Measurements from ENCODE around the gene SMIM12. TPM values are rescaled to one million over a fixed set of nuclear protein-coding genes. Genes with fewer than 3 reads are reported as not detected.
"Not testable (repeated sequence)": the region's sequence is repeated elsewhere in the genome, so short reads cannot be mapped to it uniquely, and the experiment has no call there.

Gene SMIM12
- total RNA-seq, 1 experiment from 2014 or later, result 64.5 TPM

GRCh38 chr1:34846265-34846664 lies 13.3 kb downstream of the SMIM12 start:
- in situ Hi-C loops (cut with HindIII; ENCODE audit: low sequenced_read_pairs), result no loop called here
- no peak for DNase-seq (ENCODE audit: low spot score)

- in situ Hi-C loops (cut with HindIII; ENCODE audit: low sequenced_read_pairs), result no loop called here
- DNase-seq (ENCODE audit: low spot score), result no peak
Observed at GRCh38 chr1:34845131-34845901, 14.2 kb downstream of the SMIM12 start.

- DNase-seq (ENCODE audit: low spot score), result no peak
- in situ Hi-C loops (cut with HindIII; ENCODE audit: low sequenced_read_pairs), result no loop called here
Observed at GRCh38 chr1:34844252-34844634, 15.3 kb downstream of the SMIM12 start.

GRCh38 chr1:34843392-34844251 lies 15.9 kb downstream of the SMIM12 start:
- in situ Hi-C loops (cut with HindIII; ENCODE audit: low sequenced_read_pairs), result no loop called here
- no peak for DNase-seq (ENCODE audit: low spot score)

GRCh38 chr1:34842952-34843371 lies 16.6 kb downstream of the SMIM12 start:
- no peak for DNase-seq (ENCODE audit: low spot score)
- in situ Hi-C loops (cut with HindIII; ENCODE audit: low sequenced_read_pairs), result no loop called here

GRCh38 chr1:34842073-34842472 lies 17.5 kb downstream of the SMIM12 start:
- no peak for DNase-seq (ENCODE audit: low spot score)
- in situ Hi-C loops (cut with HindIII; ENCODE audit: low sequenced_read_pairs), result no loop called here

- in situ Hi-C loops (cut with HindIII; ENCODE audit: low sequenced_read_pairs), result no loop called here
- no peak for DNase-seq (ENCODE audit: low spot score)
Observed at GRCh38 chr1:34840426-34840825, 19.1 kb downstream of the SMIM12 start.

GRCh38 chr1:34839526-34840305 lies 19.8 kb downstream of the SMIM12 start:
- DNase-seq (ENCODE audit: low spot score), result no peak
- in situ Hi-C loops (cut with HindIII; ENCODE audit: low sequenced_read_pairs), result no loop called here

GRCh38 chr1:34833711-34834110 lies 25.8 kb downstream of the SMIM12 start:
- DNase-seq (ENCODE audit: low spot score), result no peak
- in situ Hi-C loops (cut with HindIII; ENCODE audit: low sequenced_read_pairs), result no loop called here

- in situ Hi-C loops (cut with HindIII; ENCODE audit: low sequenced_read_pairs), result no loop called here
- no peak for DNase-seq (ENCODE audit: low spot score)
Observed at GRCh38 chr1:34831721-34832246, 27.8 kb downstream of the SMIM12 start.

GRCh38 chr1:34829250-34829649 lies 30.3 kb downstream of the SMIM12 start:
- no peak for DNase-seq (ENCODE audit: low spot score)

GRCh38 chr1:34828611-34829010 lies 30.9 kb downstream of the SMIM12 start:
- DNase-seq (ENCODE audit: low spot score), result no peak
- in situ Hi-C loops (cut with HindIII; ENCODE audit: low sequenced_read_pairs), result no loop called here

More at GRCh38 chr1:34829250-34829649, 30.3 kb downstream of the SMIM12 start:
- in situ Hi-C loops (cut with HindIII; ENCODE audit: low sequenced_read_pairs), result no loop called here

- in situ Hi-C loops (cut with HindIII; ENCODE audit: low sequenced_read_pairs), result no loop called here
- DNase-seq (ENCODE audit: low spot score), result no peak
Observed at GRCh38 chr1:34827341-34827941, 32.1 kb downstream of the SMIM12 start.

- DNase-seq (ENCODE audit: low spot score), result peak; percentile 16
Observed at GRCh38 chr1:34825455-34826091, 34.0 kb downstream of the SMIM12 start.

GRCh38 chr1:34824817-34825454 lies 34.6 kb downstream of the SMIM12 start:
- DNase-seq (ENCODE audit: low spot score), result no peak
- in situ Hi-C loops (cut with HindIII; ENCODE audit: low sequenced_read_pairs), result no loop called here

More at GRCh38 chr1:34825455-34826091, 34.0 kb downstream of the SMIM12 start:
- in situ Hi-C loops (cut with HindIII; ENCODE audit: low sequenced_read_pairs), result no loop called here

GRCh38 chr1:34822202-34822601 lies 37.3 kb downstream of the SMIM12 start:
- in situ Hi-C loops (cut with HindIII; ENCODE audit: low sequenced_read_pairs), result no loop called here
- DNase-seq (ENCODE audit: low spot score), result no peak

GRCh38 chr1:34818862-34819261 lies 40.7 kb downstream of the SMIM12 start:
- in situ Hi-C loops (cut with HindIII; ENCODE audit: low sequenced_read_pairs), result not testable (repeated sequence)

GRCh38 chr1:34816778-34817177 lies 42.8 kb downstream of the SMIM12 start:
- in situ Hi-C loops (cut with HindIII; ENCODE audit: low sequenced_read_pairs), result no loop called here
- DNase-seq (ENCODE audit: low spot score), result no peak

More at GRCh38 chr1:34818862-34819261, 40.7 kb downstream of the SMIM12 start:
- not testable (repeated sequence) for DNase-seq (ENCODE audit: low spot score)
